ENCODE measurements around the gene GPR39. TPM values are rescaled to one million over a fixed set of nuclear protein-coding genes. Genes with fewer than 3 reads are reported as not detected.

Gene GPR39
- total RNA-seq, 1 donor = 3.6 TPM

DNA sequence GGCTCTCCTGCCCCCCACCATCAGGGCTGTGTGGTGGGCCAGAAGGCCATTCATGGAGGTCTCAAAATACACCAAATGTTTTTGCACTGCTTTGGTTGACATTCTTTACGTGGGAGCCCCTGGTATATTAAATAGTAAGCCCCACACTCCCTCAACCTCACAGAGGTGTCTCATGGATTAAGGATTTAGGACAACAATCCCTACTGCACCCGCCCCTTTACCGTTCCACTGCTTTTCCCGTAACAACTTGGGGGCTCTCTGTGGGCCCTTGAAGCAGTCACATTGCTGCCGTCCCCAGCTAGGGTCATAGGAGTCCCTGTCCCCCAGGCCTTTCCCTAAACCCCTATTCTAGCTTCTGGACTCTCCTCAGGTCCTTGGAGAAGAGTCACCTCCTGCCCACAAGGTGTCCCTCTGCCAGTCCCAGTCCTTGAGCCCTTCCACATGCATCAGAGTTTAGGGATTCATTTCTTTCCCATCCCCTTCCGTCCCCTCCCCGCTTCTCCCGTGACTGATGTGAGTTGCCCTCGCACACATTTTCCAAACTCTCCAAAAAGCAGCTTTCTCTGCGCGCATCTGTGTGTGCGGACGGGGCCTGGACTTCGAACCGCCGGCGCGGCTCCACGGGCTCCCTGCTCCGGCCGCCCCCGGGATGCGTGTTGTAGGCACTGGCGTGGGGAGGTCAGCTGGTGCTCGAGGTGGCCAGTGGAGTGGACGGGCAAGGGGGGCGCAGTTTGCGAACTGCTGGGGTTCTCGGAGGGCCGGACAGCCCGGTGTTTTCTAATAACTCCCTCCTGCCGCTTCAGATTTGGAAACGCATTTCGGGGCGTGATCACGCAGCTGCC lies 168.6 kb downstream of the GPR39 start:
- Histone ChIP-seq H4K20me1 (ENCODE audit: insufficient read depth, low read length) (no peaks in the 10 kb centered on the region), H3K9me3 (ENCODE audit: low read depth, low read length) (no peaks in the 10 kb centered on the region), H3K4me1 (ENCODE audit: insufficient read depth, low read length) (no peaks in the 10 kb centered on the region), H3K4me2 (ENCODE audit: insufficient read depth, low read length) (no peak overlapping the region), H2AFZ (ENCODE audit: low read length) (no peak overlapping the region), H3K36me3 (ENCODE audit: insufficient read depth, low read length) (no peaks in the 10 kb centered on the region), H3K79me2 (ENCODE audit: insufficient read depth, low read length) (no peaks in the 10 kb centered on the region), H3K4me3 (ENCODE audit: insufficient read depth, low read length) (no peak overlapping the region), H3K27ac (ENCODE audit: low read depth, low read length) (no peak overlapping the region), H3K27me3 (ENCODE audit: insufficient read depth, low read length) (peaks cover 6% of the 10 kb centered on the region)
- TF ChIP-seq CTCF (IDR thresholded peaks at IDR 0.05; ENCODE audit: extremely low read depth, low read depth, low read length) = no peak
- no peak for DNase-seq (ENCODE audit: insufficient read length, low spot score, missing footprints)

DNA sequence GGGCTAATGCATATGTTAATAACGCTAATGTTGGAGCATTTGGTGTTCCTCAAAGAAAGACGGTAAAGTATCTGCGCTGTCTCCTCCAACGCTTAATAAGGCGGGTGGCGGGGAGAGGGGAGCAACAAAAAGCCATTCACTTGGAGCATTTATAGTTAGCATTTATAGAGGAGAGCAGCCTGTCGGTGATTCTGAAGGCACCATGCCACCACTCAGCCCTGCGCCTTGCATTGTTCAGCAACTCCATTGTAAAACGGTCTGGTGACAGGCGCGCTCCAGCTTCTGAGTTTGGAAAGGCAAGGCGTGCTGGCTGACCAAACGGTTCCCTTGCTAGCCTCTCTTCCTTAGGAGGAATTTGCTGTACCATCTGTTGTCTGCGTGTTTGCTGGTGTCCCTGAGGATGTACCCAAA lies 169.5 kb downstream of the GPR39 start:
- no peaks in the 10 kb centered on the region for H3K9me3 ChIP-seq (ENCODE audit: low read depth, low read length)
- H3K36me3 ChIP-seq (ENCODE audit: insufficient read depth, low read length) = no peaks in the 10 kb centered on the region
- H3K79me2 ChIP-seq (ENCODE audit: insufficient read depth, low read length) = no peaks in the 10 kb centered on the region
- no peak overlapping the region for H3K4me3 ChIP-seq (ENCODE audit: insufficient read depth, low read length)
- no peaks in the 10 kb centered on the region for H4K20me1 ChIP-seq (ENCODE audit: insufficient read depth, low read length)
- no peak for DNase-seq (ENCODE audit: insufficient read length, low spot score, missing footprints)
- no peak overlapping the region for H3K27ac ChIP-seq (ENCODE audit: low read depth, low read length)
- H3K4me1 ChIP-seq (ENCODE audit: insufficient read depth, low read length) = no peaks in the 10 kb centered on the region
- H3K27me3 ChIP-seq (ENCODE audit: insufficient read depth, low read length) = peaks cover 6% of the 10 kb centered on the region
- no peak overlapping the region for H3K4me2 ChIP-seq (ENCODE audit: insufficient read depth, low read length)
- no peak for TF ChIP-seq CTCF (IDR thresholded peaks at IDR 0.05; ENCODE audit: extremely low read depth, low read depth, low read length)
- H2AFZ ChIP-seq (ENCODE audit: low read length) = no peak overlapping the region

DNA sequence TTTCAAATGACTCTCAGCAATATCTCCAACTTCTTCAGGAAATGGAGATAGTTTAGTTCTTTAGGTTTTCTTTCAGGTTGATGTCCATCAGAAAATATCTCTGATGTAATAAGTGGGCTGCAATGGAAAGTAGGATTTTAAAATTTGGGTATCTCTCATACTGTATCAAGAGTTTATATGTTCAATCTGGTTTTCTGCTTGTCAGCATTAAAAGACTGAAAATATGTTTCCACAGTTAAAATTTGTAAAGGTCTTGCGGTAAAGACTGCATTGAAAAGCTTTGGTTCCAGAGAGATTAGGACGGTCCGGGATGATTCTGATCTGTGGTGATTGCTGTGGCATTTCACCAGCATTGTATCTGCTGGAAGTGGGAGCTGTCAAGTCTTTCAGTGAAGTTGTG lies 170.2 kb downstream of the GPR39 start:
- Histone ChIP-seq H3K27ac (ENCODE audit: low read depth, low read length) (no peak overlapping the region), H3K27me3 (ENCODE audit: insufficient read depth, low read length) (peaks cover 6% of the 10 kb centered on the region), H4K20me1 (ENCODE audit: insufficient read depth, low read length) (no peaks in the 10 kb centered on the region), H3K4me3 (ENCODE audit: insufficient read depth, low read length) (no peak overlapping the region), H3K79me2 (ENCODE audit: insufficient read depth, low read length) (no peaks in the 10 kb centered on the region), H3K36me3 (ENCODE audit: insufficient read depth, low read length) (no peaks in the 10 kb centered on the region), H3K4me1 (ENCODE audit: insufficient read depth, low read length) (no peaks in the 10 kb centered on the region), H2AFZ (ENCODE audit: low read length) (no peak overlapping the region), H3K4me2 (ENCODE audit: insufficient read depth, low read length) (no peak overlapping the region), H3K9me3 (ENCODE audit: low read depth, low read length) (no peaks in the 10 kb centered on the region)
- no peak for DNase-seq (ENCODE audit: insufficient read length, low spot score, missing footprints)
- TF ChIP-seq CTCF (IDR thresholded peaks at IDR 0.05; ENCODE audit: extremely low read depth, low read depth, low read length) = no peak

GRCh38 chr2:132588576-132588975 lies 172.0 kb downstream of the GPR39 start:
- Histone ChIP-seq H3K79me2 (ENCODE audit: insufficient read depth, low read length) (no peaks in the 10 kb centered on the region), H2AFZ (ENCODE audit: low read length) (no peak overlapping the region), H3K36me3 (ENCODE audit: insufficient read depth, low read length) (no peaks in the 10 kb centered on the region), H3K27ac (ENCODE audit: low read depth, low read length) (no peak overlapping the region), H3K4me1 (ENCODE audit: insufficient read depth, low read length) (no peaks in the 10 kb centered on the region), H3K9me3 (ENCODE audit: low read depth, low read length) (no peaks in the 10 kb centered on the region), H4K20me1 (ENCODE audit: insufficient read depth, low read length) (no peaks in the 10 kb centered on the region), H3K27me3 (ENCODE audit: insufficient read depth, low read length) (peaks cover 6% of the 10 kb centered on the region), H3K4me3 (ENCODE audit: insufficient read depth, low read length) (no peak overlapping the region), H3K4me2 (ENCODE audit: insufficient read depth, low read length) (no peak overlapping the region)
- no peak for TF ChIP-seq CTCF (IDR thresholded peaks at IDR 0.05; ENCODE audit: extremely low read depth, low read depth, low read length)
- no peak for DNase-seq (ENCODE audit: insufficient read length, low spot score, missing footprints)
